Measurements from ENCODE around the gene KMT2D.

KMT2D gene

GRCh38 chr12:49018261-49019119 lies 42.1 kb downstream of the KMT2D start, which contains the start of gene PRKAG1:
PRKAG1 (minus strand) TSS chr12:49018776; CDS start chr12:49018740, 36 bp downstream.
- H3K36me3 ChIP-seq (ENCODE audit: control insufficient read depth, insufficient read depth, low read length), result peaks cover 7% of the 10 kb centered on the region
- no peaks in the 10 kb centered on the region for H3K27me3 ChIP-seq (ENCODE audit: control insufficient read depth, insufficient read depth, low read length)
- peaks cover 11% of the 10 kb centered on the region for H3K4me1 ChIP-seq (ENCODE audit: control insufficient read depth, insufficient read depth, low read length)
- no peaks in the 10 kb centered on the region for H3K9me3 ChIP-seq (ENCODE audit: control insufficient read depth, low read length)
- peak within 1 kb of the TSS; percentile 92 for H3K4me3 ChIP-seq (ENCODE audit: low read length)
- H3K9ac ChIP-seq (ENCODE audit: low read length), result peak within 1 kb of the TSS; percentile 91

GRCh38 chr12:49017891-49018260 lies 42.7 kb downstream of the KMT2D start:
- Histone ChIP-seq H3K27me3 (ENCODE audit: control insufficient read depth, insufficient read depth, low read length) (no peaks in the 10 kb centered on the region), H3K9me3 (ENCODE audit: control insufficient read depth, low read length) (no peaks in the 10 kb centered on the region), H3K9ac (ENCODE audit: low read length) (peak overlapping the region; percentile 91), H3K4me1 (ENCODE audit: control insufficient read depth, insufficient read depth, low read length) (peaks cover 11% of the 10 kb centered on the region), H3K4me3 (ENCODE audit: low read length) (peak overlapping the region; percentile 38), H3K36me3 (ENCODE audit: control insufficient read depth, insufficient read depth, low read length) (peaks cover 7% of the 10 kb centered on the region)

- Histone ChIP-seq H3K36me3 (ENCODE audit: control insufficient read depth, insufficient read depth, low read length) (no peaks in the 10 kb centered on the region), H3K4me3 (ENCODE audit: low read length) (no peak overlapping the region), H3K4me1 (ENCODE audit: control insufficient read depth, insufficient read depth, low read length) (peaks cover 11% of the 10 kb centered on the region), H3K9me3 (ENCODE audit: control insufficient read depth, low read length) (no peaks in the 10 kb centered on the region), H3K9ac (ENCODE audit: low read length) (no peak overlapping the region), H3K27me3 (ENCODE audit: control insufficient read depth, insufficient read depth, low read length) (no peaks in the 10 kb centered on the region)
Measured at GRCh38 chr12:49015196-49015595, 45.4 kb downstream of the KMT2D start.

GRCh38 chr12:49014547-49014946 lies 46.0 kb downstream of the KMT2D start:
- Histone ChIP-seq H3K27me3 (ENCODE audit: control insufficient read depth, insufficient read depth, low read length) (no peaks in the 10 kb centered on the region), H3K36me3 (ENCODE audit: control insufficient read depth, insufficient read depth, low read length) (no peaks in the 10 kb centered on the region), H3K9me3 (ENCODE audit: control insufficient read depth, low read length) (no peaks in the 10 kb centered on the region), H3K4me3 (ENCODE audit: low read length) (no peak overlapping the region), H3K4me1 (ENCODE audit: control insufficient read depth, insufficient read depth, low read length) (peaks cover 11% of the 10 kb centered on the region), H3K9ac (ENCODE audit: low read length) (no peak overlapping the region)

GRCh38 chr12:49013428-49013827 lies 47.2 kb downstream of the KMT2D start:
- H3K36me3 ChIP-seq (ENCODE audit: control insufficient read depth, insufficient read depth, low read length), result no peaks in the 10 kb centered on the region
- peaks cover 9% of the 10 kb centered on the region for H3K4me1 ChIP-seq (ENCODE audit: control insufficient read depth, insufficient read depth, low read length)
- H3K9ac ChIP-seq (ENCODE audit: low read length), result no peak overlapping the region
- H3K27me3 ChIP-seq (ENCODE audit: control insufficient read depth, insufficient read depth, low read length), result no peaks in the 10 kb centered on the region
- H3K9me3 ChIP-seq (ENCODE audit: control insufficient read depth, low read length), result no peaks in the 10 kb centered on the region
- H3K4me3 ChIP-seq (ENCODE audit: low read length), result no peak overlapping the region

GRCh38 chr12:49012739-49013138 lies 47.9 kb downstream of the KMT2D start:
- H3K9ac ChIP-seq (ENCODE audit: low read length), result no peak overlapping the region
- peaks cover 9% of the 10 kb centered on the region for H3K4me1 ChIP-seq (ENCODE audit: control insufficient read depth, insufficient read depth, low read length)
- no peaks in the 10 kb centered on the region for H3K9me3 ChIP-seq (ENCODE audit: control insufficient read depth, low read length)
- no peaks in the 10 kb centered on the region for H3K27me3 ChIP-seq (ENCODE audit: control insufficient read depth, insufficient read depth, low read length)
- no peaks in the 10 kb centered on the region for H3K36me3 ChIP-seq (ENCODE audit: control insufficient read depth, insufficient read depth, low read length)
- H3K4me3 ChIP-seq (ENCODE audit: low read length), result no peak overlapping the region
